Endothelial cell of umbilical vein (primary cell): ENCODE results near the gene BAZ1A. TPM values are rescaled to one million over a fixed set of nuclear protein-coding genes. Genes with fewer than 3 reads are reported as not detected.

ENCODE experiments used
- BruUV-seq: library from RNA; stranded (reverse); fragments of 400-500 nt; replicated peaks from 2 replicates; lab custom pipeline; 2021; lab: Mats Ljungman, UMichigan
- CTCF ChIA-PET: fragments of 300-600, 350-600 bp; sonication (Branson Sonifier 250); formaldehyde crosslinking; loops from one replicate; lab custom pipeline; 2021; ENCODE audit warnings: antibody characterized with exemption, inconsistent platforms; lab: Charles Lee
- POLR2A ChIA-PET: fragments of 300-600, 350-600 bp; sonication (Branson Sonifier 250); formaldehyde crosslinking; loops from one replicate; lab custom pipeline; 2021; ENCODE audit warnings: antibody characterized with exemption, inconsistent platforms; lab: Charles Lee
- DNase-seq: peaks from one replicate; pipeline ENCODE4 v3.0.0-alpha.2; 2011; ENCODE audit warnings: low read depth, low spot score
- FAIRE-seq: peaks from 2 replicates; lab custom pipeline; 2011; peaks lifted over from hg19 to GRCh38; lab: Jason Lieb, UNC
- H2AFZ ChIP-seq: 2 replicates; pipeline ENCODE4 v1.6.0; 2012; ENCODE audit warnings: low read depth, low read length, control low read depth, inconsistent platforms
- H3K27ac ChIP-seq: 2 replicates; pipeline ENCODE4 v1.5.1; 2011; ENCODE audit warnings: low read depth, mild to moderate bottlenecking, control low read depth, low read length, moderate library complexity; ENCODE audit not compliant: insufficient read depth
- H3K27me3 ChIP-seq, 2 experiments: 2 replicates each; pipeline versions ENCODE4 v1.6.0 to v1.6.1; 2011; ENCODE audit warnings: low read length in 2 of 2, mixed read lengths in 1 of 2; ENCODE audit not compliant: control insufficient read depth in 2 of 2, insufficient read depth in 2 of 2
- H3K36me3 ChIP-seq, 2 experiments: 2 replicates in 1 of 2; 3 replicates in 1 of 2; pipeline ENCODE4 v1.5.1; 2011; ENCODE audit warnings: low read length in 2 of 2, mild to moderate bottlenecking in 1 of 2, moderate library complexity in 1 of 2; ENCODE audit not compliant: control insufficient read depth in 2 of 2, insufficient read depth in 2 of 2; ENCODE audit errors: extremely low read depth in 1 of 2
- H3K4me1 ChIP-seq: 3 replicates; pipeline ENCODE4 v1.5.1; 2011; ENCODE audit warnings: mild to moderate bottlenecking, low read length; ENCODE audit not compliant: control insufficient read depth, insufficient read depth; ENCODE audit errors: extremely low read depth
- H3K4me2 ChIP-seq: 2 replicates; pipeline ENCODE4 v1.6.1; 2011; ENCODE audit warnings: low read length, control low read depth, mixed read lengths; ENCODE audit not compliant: insufficient read depth
- H3K4me3 ChIP-seq, 3 experiments: fragments of 200-600 bp in 1 of 3; sonication (generic), shearing (Covaris generic) in 1 of 3; replicated peaks in 1 of 3; 2 replicates each; pipeline ENCODE4 v1.5.1; 2011 to 2016; ENCODE audit warnings: control low read depth in 3 of 3, low read length in 3 of 3, mild to moderate bottlenecking in 2 of 3, inconsistent platforms in 1 of 3, low read depth in 1 of 3, moderate library complexity in 1 of 3; ENCODE audit not compliant: insufficient read depth in 1 of 3
- H3K79me2 ChIP-seq: 2 replicates; pipeline ENCODE4 v1.6.0; 2012; ENCODE audit warnings: low read length, inconsistent platforms; ENCODE audit not compliant: control insufficient read depth, insufficient read depth
- H3K9ac ChIP-seq: replicated peaks from 2 replicates; pipeline ENCODE3; 2011; ENCODE audit warnings: low read length, control low read depth; ENCODE audit not compliant: insufficient read depth; ENCODE audit errors: extremely low read depth
- H3K9me1 ChIP-seq: replicated peaks from 3 replicates; pipeline ENCODE4 v1.6.0; 2011; ENCODE audit warnings: mild to moderate bottlenecking, low read length; ENCODE audit not compliant: control insufficient read depth, insufficient read depth; ENCODE audit errors: extremely low read depth
- H3K9me3 ChIP-seq: replicated peaks from 2 replicates; pipeline ENCODE4 v1.5.1; 2012; ENCODE audit warnings: low read length, inconsistent platforms; ENCODE audit not compliant: control insufficient read depth, insufficient read depth
- H4K20me1 ChIP-seq: replicated peaks from 2 replicates; pipeline ENCODE3; 2011; ENCODE audit warnings: mild to moderate bottlenecking, low read length; ENCODE audit not compliant: control insufficient read depth, insufficient read depth; ENCODE audit errors: extremely low read depth
- EZH2 ChIP-seq: IDR thresholded peaks from 2 replicates; pipeline ENCODE4 v1.6.1; 2012; ENCODE audit warnings: borderline replicate concordance, low read depth, mild to moderate bottlenecking, moderate library complexity, low read length, inconsistent platforms; ENCODE audit not compliant: severe bottlenecking
- FOS ChIP-seq: IDR thresholded peaks from 2 replicates; pipeline ENCODE4 v1.6.1; 2011; ENCODE audit warnings: mild to moderate bottlenecking, low read length, moderate library complexity, borderline replicate concordance; ENCODE audit not compliant: insufficient read depth
- GATA2 ChIP-seq: IDR thresholded peaks from 2 replicates; pipeline ENCODE4 v1.7.0; 2011; ENCODE audit warnings: low read depth, mild to moderate bottlenecking, moderate library complexity, mixed read lengths, low read length; ENCODE audit not compliant: insufficient read length, insufficient read depth
- JUN ChIP-seq: IDR thresholded peaks from 2 replicates; pipeline ENCODE4 v1.6.1; 2011; ENCODE audit warnings: borderline replicate concordance, low read depth; ENCODE audit not compliant: insufficient read length, insufficient read depth
- MYC ChIP-seq: IDR thresholded peaks from one replicate; pipeline ENCODE4 v1.6.1; 2011; ENCODE audit warnings: mild to moderate bottlenecking, low read depth, low read length
- POLR2A ChIP-seq: IDR thresholded peaks from 2 replicates; pipeline ENCODE4 v1.6.1; 2012; ENCODE audit warnings: low read depth, mild to moderate bottlenecking, control low read depth, low read length
- POLR2AphosphoS5 ChIP-seq: IDR thresholded peaks from 2 replicates; pipeline ENCODE4 v1.6.1; 2012; ENCODE audit warnings: low read depth, mild to moderate bottlenecking, control low read depth, low read length, moderate library complexity; ENCODE audit not compliant: insufficient read depth
- dilution Hi-C: fragments of 300-500 bp; cut with MboI; formaldehyde crosslinking; loops from one replicate; pipeline ENCODE4 v1.15.0; 2019; ENCODE audit warnings: low sequenced_read_pairs; ENCODE audit not compliant: extremely low pct_ligation_motif_present
- intact Hi-C: fragments of 100-400 bp; cut with micrococcal nuclease; formaldehyde crosslinking; loops from one replicate; pipeline ENCODE4 v1.10.0; 2022
- polyA plus RNA-seq, 4 experiments: library from polyadenylated mRNA; depleted of rRNA in 3 of 4; stranded (reverse) in 3 of 4; unstranded in 1 of 4; fragments of >200 nt; gene quantifications; 2 replicates each; pipeline versions ENCODE4 v1.2.1 to v1.2.3, GENCODE V29; 2011 to 2012; ENCODE audit warnings: missing spikeins in 1 of 4
- total RNA-seq: library from RNA; stranded (reverse); gene quantifications from 2 replicates; pipeline ENCODE4 v1.2.3, GENCODE V29; 2021
- TF ChIP-seq, protein P1 (sequence below): IDR thresholded peaks from 2 replicates; pipeline ENCODE4 v1.6.1; 2011; ENCODE audit not compliant: insufficient read depth, insufficient read length
- TF ChIP-seq, protein P2 (sequence below), 2 donors: IDR thresholded peaks; 1 replicate in 1 of 2; 2 replicates in 1 of 2; pipeline ENCODE4 v1.5.1; 2011; ENCODE audit warnings: low read length in 2 of 2, mild to moderate bottlenecking in 2 of 2, moderate library complexity in 2 of 2, control low read depth in 1 of 2, inconsistent platforms in 1 of 2, low read depth in 1 of 2; ENCODE audit not compliant: insufficient read depth in 1 of 2; ENCODE audit errors: extremely low read depth in 1 of 2

BAZ1A gene
- total and polyA plus RNA-seq, 2 donors (not counting 3 experiments of a cell fraction or from before 2014, with no cell fraction given), result 15.2 to 52.1 TPM

DNA sequence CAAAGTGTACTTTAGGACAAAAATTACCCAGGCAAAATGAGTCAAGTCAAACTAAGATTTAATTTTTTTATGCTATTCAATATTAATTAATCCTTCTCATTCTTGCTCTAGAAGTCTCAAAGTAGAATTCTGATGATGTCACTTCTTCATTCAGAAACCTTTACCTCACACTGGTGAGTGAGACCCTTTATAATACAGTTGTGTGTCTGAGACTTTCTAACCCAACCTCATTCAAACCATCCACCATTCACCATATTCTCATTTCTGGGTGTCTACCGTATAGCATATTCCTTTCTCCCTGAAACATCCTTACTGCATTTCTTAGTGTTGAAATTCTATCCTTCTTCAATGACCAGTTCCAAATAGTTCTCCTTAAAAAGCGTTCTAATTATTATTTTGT lies 119.9 kb downstream of the BAZ1A start:
- H3K27ac ChIP-seq, result no peak overlapping the region
- ChIA-PET POLR2A (no interaction called here), CTCF (no interaction called here)
- TF ChIP-seq POLR2AphosphoS5, result no peak
- no peak for TF ChIP-seq JUN
- no peak for TF ChIP-seq FOS
- no peak for TF ChIP-seq GATA2
- TF ChIP-seq, protein P1, sequence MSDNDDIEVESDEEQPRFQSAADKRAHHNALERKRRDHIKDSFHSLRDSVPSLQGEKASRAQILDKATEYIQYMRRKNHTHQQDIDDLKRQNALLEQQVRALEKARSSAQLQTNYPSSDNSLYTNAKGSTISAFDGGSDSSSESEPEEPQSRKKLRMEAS, result no peak
- TF ChIP-seq MYC, result no peak
- TF ChIP-seq, protein P2, sequence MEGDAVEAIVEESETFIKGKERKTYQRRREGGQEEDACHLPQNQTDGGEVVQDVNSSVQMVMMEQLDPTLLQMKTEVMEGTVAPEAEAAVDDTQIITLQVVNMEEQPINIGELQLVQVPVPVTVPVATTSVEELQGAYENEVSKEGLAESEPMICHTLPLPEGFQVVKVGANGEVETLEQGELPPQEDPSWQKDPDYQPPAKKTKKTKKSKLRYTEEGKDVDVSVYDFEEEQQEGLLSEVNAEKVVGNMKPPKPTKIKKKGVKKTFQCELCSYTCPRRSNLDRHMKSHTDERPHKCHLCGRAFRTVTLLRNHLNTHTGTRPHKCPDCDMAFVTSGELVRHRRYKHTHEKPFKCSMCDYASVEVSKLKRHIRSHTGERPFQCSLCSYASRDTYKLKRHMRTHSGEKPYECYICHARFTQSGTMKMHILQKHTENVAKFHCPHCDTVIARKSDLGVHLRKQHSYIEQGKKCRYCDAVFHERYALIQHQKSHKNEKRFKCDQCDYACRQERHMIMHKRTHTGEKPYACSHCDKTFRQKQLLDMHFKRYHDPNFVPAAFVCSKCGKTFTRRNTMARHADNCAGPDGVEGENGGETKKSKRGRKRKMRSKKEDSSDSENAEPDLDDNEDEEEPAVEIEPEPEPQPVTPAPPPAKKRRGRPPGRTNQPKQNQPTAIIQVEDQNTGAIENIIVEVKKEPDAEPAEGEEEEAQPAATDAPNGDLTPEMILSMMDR (IDR thresholded peaks at IDR 0.05; ENCODE audit: extremely low read depth in 1 of 2, insufficient read depth in 1 of 2, low read depth in 1 of 2, low read length in 2 of 2), result no peak
- TF ChIP-seq EZH2, result no peak
- no peak for TF ChIP-seq POLR2A
- H3K9me1 ChIP-seq, result no peaks in the 10 kb centered on the region
- H3K4me2 ChIP-seq, result no peak overlapping the region
- no peak overlapping the region for H3K4me3 ChIP-seq
- no peaks in the 10 kb centered on the region for H3K9me3 ChIP-seq
- H3K27me3 ChIP-seq, result no peaks in the 10 kb centered on the region
- H4K20me1 ChIP-seq, result no peaks in the 10 kb centered on the region
- no TSS peak for BruUV-seq
- no peak for FAIRE-seq
- no peak overlapping the region for H3K9ac ChIP-seq
- H3K36me3 ChIP-seq, result peaks cover 0 to 12% of the 10 kb centered on the region in 2 experiments
- DNase-seq, result no peak
- no peaks in the 10 kb centered on the region for H3K79me2 ChIP-seq
- H2AFZ ChIP-seq, result no peak overlapping the region
- no peaks in the 10 kb centered on the region for H3K4me1 ChIP-seq
- dilution Hi-C loops, result no loop called here
- intact Hi-C loops, result no loop called here
